ENCODE results near the gene RYR3. TPM values are rescaled to one million over a fixed set of nuclear protein-coding genes. Genes with fewer than 3 reads are reported as not detected.

The RYR3 gene
- total RNA-seq, 2 experiments from 2014 or later: 0.06 to 0.32 TPM

DNA sequence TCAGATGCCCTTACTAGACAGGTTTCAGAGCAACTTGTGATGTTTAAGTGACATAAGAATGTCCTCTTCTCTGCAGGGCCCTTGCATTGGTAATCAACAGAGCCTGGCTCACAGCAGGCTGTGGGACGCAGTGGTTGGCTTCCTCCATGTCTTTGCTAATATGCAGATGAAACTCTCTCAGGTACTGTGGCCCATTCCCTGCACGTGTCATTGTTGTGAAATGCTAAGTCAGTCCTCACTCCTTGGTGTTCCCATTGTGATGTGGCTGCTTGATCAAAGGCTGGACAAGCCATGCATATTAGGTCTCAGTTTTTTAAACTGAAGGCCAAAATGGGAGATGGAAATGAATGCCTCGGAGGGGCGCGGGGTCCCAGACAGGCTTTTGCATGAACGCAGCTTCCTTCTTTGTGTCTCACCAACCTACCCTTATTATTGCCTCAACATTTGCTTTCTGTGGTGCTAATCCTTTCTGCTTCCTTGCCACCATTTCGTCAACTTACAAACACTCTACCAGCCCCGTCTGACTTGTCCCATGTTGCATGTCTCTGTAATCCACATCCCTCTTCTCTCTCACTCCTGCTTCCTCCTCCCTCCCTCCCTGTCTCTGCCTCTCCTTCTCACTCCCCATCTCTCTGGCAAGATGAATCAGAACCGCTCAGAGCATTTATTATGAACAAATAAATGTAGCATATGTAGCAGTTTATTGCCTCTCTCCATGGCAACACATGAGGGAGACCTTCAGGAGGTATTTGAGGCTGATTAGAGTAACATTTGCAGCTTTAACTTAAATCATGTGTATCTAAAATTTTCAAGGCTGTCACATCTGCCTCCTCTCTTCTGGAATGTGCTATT lies 524.4 kb downstream of the RYR3 start:
- POLR2A ChIA-PET: interaction anchor here (0.6 to 1.4 kb wide), 6 partner anchors 8 to 475 kb away, joined by 3 to 4 read pairs (median 3); no protein-coding TSS in a partner anchor
- Histone ChIP-seq H3K4me3 (ENCODE audit: low read depth, low read length, poor library complexity, severe bottlenecking) (no peak overlapping the region), H3K9me2 (ENCODE audit: insufficient read depth, low read length) (no peaks in the 10 kb centered on the region), H3K9me3 (ENCODE audit: low read length) (no peaks in the 10 kb centered on the region), H2AFZ (ENCODE audit: low read length) (no peak overlapping the region), H4K20me1 (ENCODE audit: insufficient read depth, low read length) (no peaks in the 10 kb centered on the region), H3K36me3 (ENCODE audit: insufficient read depth, low read length) (no peaks in the 10 kb centered on the region), H3K4me1 (ENCODE audit: insufficient read depth, low read length, poor library complexity, severe bottlenecking) (no peaks in the 10 kb centered on the region), H3K79me2 (ENCODE audit: insufficient read depth, low read depth, low read length) (no peaks in the 10 kb centered on the region), H3K27ac (ENCODE audit: low read depth, low read length, poor library complexity, severe bottlenecking) (no peak overlapping the region), H3K4me2 (ENCODE audit: low read length) (no peak overlapping the region)
- DNase-seq (ENCODE audit: low spot score): no peak
- no TSS peak for BruUV-seq (replicated peaks)
- CTCF ChIA-PET (ENCODE audit: unreplicated experiment): no interaction called here
- no peak for TF ChIP-seq EZH2phosphoT487 (IDR thresholded peaks at IDR 0.05; ENCODE audit: borderline replicate concordance, low read depth, low read length)
- TF ChIP-seq CTCF (conservative IDR thresholded peaks at IDR 0.05; ENCODE audit: low read length): no peak
- intact Hi-C loops (cut with micrococcal nuclease; ENCODE audit: unreplicated experiment): no loop called here

DNA sequence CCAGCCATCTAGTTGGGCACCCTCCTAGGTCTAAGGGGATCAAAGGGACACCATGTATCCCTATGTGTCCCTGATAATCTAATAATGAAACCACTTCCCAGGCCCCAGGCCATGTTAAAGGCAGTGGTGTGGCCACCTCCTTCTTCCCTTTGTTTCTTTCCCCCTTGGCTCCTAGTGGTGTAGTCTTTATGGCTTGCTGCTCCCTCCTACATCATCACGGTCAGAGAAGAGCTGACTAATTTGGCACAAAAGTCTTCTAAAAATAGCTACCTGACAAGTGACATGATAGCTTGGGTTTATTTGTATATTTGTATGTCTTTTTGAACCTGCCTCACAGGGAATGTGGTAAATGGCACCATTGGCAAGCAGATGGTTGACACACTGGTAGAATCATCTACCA lies 526.5 kb downstream of the RYR3 start:
- no peak overlapping the region for H3K27ac ChIP-seq (ENCODE audit: low read depth, low read length, poor library complexity, severe bottlenecking)
- BruUV-seq (replicated peaks): no TSS peak
- intact Hi-C loops (cut with micrococcal nuclease; ENCODE audit: unreplicated experiment): no loop called here
- TF ChIP-seq EZH2phosphoT487 (IDR thresholded peaks at IDR 0.05; ENCODE audit: borderline replicate concordance, low read depth, low read length) (no peak), CTCF (conservative IDR thresholded peaks at IDR 0.05; ENCODE audit: low read length) (no peak)
- ChIA-PET CTCF (ENCODE audit: unreplicated experiment) (no interaction called here), POLR2A (no interaction called here)
- no peaks in the 10 kb centered on the region for H3K79me2 ChIP-seq (ENCODE audit: insufficient read depth, low read depth, low read length)
- H2AFZ ChIP-seq (ENCODE audit: low read length): no peak overlapping the region
- no peak for DNase-seq (ENCODE audit: low spot score)
- H3K36me3 ChIP-seq (ENCODE audit: insufficient read depth, low read length): no peaks in the 10 kb centered on the region
- no peak overlapping the region for H3K4me3 ChIP-seq (ENCODE audit: low read depth, low read length, poor library complexity, severe bottlenecking)
- H3K4me1 ChIP-seq (ENCODE audit: insufficient read depth, low read length, poor library complexity, severe bottlenecking): no peaks in the 10 kb centered on the region
- H3K9me2 ChIP-seq (ENCODE audit: insufficient read depth, low read length): no peaks in the 10 kb centered on the region
- no peaks in the 10 kb centered on the region for H3K9me3 ChIP-seq (ENCODE audit: low read length)
- H4K20me1 ChIP-seq (ENCODE audit: insufficient read depth, low read length): no peaks in the 10 kb centered on the region
- no peak overlapping the region for H3K4me2 ChIP-seq (ENCODE audit: low read length)

- ChIA-PET CTCF (ENCODE audit: unreplicated experiment) (no interaction called here), POLR2A (no interaction called here)
- Histone ChIP-seq H3K27ac (ENCODE audit: low read depth, low read length, poor library complexity, severe bottlenecking) (no peak overlapping the region), H3K4me2 (ENCODE audit: low read length) (no peak overlapping the region), H4K20me1 (ENCODE audit: insufficient read depth, low read length) (no peaks in the 10 kb centered on the region), H3K36me3 (ENCODE audit: insufficient read depth, low read length) (no peaks in the 10 kb centered on the region), H3K4me3 (ENCODE audit: low read depth, low read length, poor library complexity, severe bottlenecking) (no peak overlapping the region), H2AFZ (ENCODE audit: low read length) (no peak overlapping the region), H3K4me1 (ENCODE audit: insufficient read depth, low read length, poor library complexity, severe bottlenecking) (no peaks in the 10 kb centered on the region), H3K9me3 (ENCODE audit: low read length) (no peaks in the 10 kb centered on the region), H3K79me2 (ENCODE audit: insufficient read depth, low read depth, low read length) (no peaks in the 10 kb centered on the region), H3K9me2 (ENCODE audit: insufficient read depth, low read length) (no peaks in the 10 kb centered on the region)
- no TSS peak for BruUV-seq (replicated peaks)
- DNase-seq (ENCODE audit: low spot score): no peak
- intact Hi-C loops (cut with micrococcal nuclease; ENCODE audit: unreplicated experiment): no loop called here
- TF ChIP-seq EZH2phosphoT487 (IDR thresholded peaks at IDR 0.05; ENCODE audit: borderline replicate concordance, low read depth, low read length): no peak
- TF ChIP-seq CTCF (conservative IDR thresholded peaks at IDR 0.05; ENCODE audit: low read length): no peak
Measured at GRCh38 chr15:33839540-33839939, 528.8 kb downstream of the RYR3 start.

Measured in OCI-LY7 (cell line).